Measurements from ENCODE around the gene CDKAL1.

DNA sequence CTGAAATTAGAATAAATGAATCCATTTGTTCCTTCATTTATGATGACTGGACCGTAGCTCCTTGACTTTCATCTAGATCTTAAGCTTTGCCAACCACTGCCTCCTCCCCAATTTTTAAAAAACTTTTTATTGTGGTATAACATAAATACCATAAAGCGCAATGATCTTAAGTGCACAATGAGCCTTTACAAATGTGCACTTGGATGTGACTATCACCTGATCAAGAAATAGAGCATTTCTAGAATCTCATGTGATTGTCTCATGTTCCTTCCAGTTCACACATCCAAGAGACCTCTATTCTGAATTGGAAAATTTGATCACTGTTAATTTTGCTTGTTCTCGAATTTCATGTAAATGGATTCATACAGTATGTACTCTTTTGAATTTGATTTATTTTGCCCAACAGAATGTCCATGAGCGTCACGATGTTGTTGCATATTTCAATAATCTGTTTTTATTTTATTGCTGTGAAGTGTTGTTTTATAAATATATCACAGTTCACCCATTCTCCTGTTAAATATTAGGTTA, 442.2 kb downstream of the CDKAL1 start:
- no peak for TF ChIP-seq PHF8 (IDR thresholded peaks at IDR 0.05; ENCODE audit: borderline replicate concordance, low read depth)
- TF ChIP-seq, protein P1, sequence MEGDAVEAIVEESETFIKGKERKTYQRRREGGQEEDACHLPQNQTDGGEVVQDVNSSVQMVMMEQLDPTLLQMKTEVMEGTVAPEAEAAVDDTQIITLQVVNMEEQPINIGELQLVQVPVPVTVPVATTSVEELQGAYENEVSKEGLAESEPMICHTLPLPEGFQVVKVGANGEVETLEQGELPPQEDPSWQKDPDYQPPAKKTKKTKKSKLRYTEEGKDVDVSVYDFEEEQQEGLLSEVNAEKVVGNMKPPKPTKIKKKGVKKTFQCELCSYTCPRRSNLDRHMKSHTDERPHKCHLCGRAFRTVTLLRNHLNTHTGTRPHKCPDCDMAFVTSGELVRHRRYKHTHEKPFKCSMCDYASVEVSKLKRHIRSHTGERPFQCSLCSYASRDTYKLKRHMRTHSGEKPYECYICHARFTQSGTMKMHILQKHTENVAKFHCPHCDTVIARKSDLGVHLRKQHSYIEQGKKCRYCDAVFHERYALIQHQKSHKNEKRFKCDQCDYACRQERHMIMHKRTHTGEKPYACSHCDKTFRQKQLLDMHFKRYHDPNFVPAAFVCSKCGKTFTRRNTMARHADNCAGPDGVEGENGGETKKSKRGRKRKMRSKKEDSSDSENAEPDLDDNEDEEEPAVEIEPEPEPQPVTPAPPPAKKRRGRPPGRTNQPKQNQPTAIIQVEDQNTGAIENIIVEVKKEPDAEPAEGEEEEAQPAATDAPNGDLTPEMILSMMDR (IDR thresholded peaks at IDR 0.05) = no peak
- TF ChIP-seq, protein P2, sequence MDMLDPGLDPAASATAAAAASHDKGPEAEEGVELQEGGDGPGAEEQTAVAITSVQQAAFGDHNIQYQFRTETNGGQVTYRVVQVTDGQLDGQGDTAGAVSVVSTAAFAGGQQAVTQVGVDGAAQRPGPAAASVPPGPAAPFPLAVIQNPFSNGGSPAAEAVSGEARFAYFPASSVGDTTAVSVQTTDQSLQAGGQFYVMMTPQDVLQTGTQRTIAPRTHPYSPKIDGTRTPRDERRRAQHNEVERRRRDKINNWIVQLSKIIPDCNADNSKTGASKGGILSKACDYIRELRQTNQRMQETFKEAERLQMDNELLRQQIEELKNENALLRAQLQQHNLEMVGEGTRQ (IDR thresholded peaks at IDR 0.05) = no peak
- no peak for TF ChIP-seq HDAC2 (IDR thresholded peaks at IDR 0.05)
- TF ChIP-seq CHD2 (IDR thresholded peaks at IDR 0.05; ENCODE audit: low read length, partially characterized antibody) = no peak
- TF ChIP-seq, protein P3, sequence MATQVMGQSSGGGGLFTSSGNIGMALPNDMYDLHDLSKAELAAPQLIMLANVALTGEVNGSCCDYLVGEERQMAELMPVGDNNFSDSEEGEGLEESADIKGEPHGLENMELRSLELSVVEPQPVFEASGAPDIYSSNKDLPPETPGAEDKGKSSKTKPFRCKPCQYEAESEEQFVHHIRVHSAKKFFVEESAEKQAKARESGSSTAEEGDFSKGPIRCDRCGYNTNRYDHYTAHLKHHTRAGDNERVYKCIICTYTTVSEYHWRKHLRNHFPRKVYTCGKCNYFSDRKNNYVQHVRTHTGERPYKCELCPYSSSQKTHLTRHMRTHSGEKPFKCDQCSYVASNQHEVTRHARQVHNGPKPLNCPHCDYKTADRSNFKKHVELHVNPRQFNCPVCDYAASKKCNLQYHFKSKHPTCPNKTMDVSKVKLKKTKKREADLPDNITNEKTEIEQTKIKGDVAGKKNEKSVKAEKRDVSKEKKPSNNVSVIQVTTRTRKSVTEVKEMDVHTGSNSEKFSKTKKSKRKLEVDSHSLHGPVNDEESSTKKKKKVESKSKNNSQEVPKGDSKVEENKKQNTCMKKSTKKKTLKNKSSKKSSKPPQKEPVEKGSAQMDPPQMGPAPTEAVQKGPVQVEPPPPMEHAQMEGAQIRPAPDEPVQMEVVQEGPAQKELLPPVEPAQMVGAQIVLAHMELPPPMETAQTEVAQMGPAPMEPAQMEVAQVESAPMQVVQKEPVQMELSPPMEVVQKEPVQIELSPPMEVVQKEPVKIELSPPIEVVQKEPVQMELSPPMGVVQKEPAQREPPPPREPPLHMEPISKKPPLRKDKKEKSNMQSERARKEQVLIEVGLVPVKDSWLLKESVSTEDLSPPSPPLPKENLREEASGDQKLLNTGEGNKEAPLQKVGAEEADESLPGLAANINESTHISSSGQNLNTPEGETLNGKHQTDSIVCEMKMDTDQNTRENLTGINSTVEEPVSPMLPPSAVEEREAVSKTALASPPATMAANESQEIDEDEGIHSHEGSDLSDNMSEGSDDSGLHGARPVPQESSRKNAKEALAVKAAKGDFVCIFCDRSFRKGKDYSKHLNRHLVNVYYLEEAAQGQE (IDR thresholded peaks at IDR 0.05) = no peak
- no peak for TF ChIP-seq NR3C1 (IDR thresholded peaks at IDR 0.05)
